B cell (primary cell): ENCODE data around the gene RABL3.

Experiments used
- CTCF ChIP-seq: fragments of 200-600 bp; IDR thresholded peaks from one replicate; pipeline ENCODE4 v1.8.0; 2022; ENCODE audit warnings: antibody characterized with exemption, mild to moderate bottlenecking
- EZH2 ChIP-seq: IDR thresholded peaks from 2 replicates; pipeline ENCODE4 v1.6.1; 2012; ENCODE audit warnings: borderline replicate concordance, low read depth, mild to moderate bottlenecking, moderate library complexity, low read length; ENCODE audit not compliant: insufficient read depth, poor library complexity, severe bottlenecking

GRCh38 chr3:120749843-120750242, 7.5 kb upstream of the RABL3 start:
- no peak for TF ChIP-seq CTCF
- no peak for TF ChIP-seq EZH2
